Measurements from ENCODE around the gene SNX6.

Gene SNX6

DNA sequence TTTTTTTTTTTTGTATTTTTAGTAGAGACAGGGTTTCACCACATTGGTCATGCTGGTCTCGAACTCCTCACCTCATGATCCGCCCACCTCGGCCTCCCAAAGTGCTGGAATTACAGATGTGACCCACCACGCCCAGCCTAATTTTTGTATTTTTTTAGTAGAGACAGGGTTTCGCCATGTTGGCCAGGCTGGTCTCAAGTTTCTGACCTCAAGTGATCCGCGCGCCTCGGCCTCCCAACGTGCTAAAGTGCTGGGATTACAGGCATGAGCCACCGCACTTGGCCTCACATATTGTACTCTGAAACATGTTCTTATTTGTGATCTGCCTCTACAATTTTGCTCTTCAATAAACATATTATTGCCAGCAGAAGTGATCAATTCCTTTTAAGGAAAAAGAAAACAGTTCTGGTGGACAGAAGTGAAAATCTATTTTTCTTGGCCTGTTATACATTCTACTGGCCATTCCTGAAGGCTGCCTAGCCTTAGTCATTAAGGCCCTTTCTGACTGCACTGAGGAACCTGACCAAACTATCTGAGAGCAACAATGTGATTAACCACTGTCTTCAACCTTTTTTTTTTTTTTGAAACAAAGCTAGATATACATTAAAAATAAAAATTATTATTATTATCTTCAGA is 36.1 kb downstream of the SNX6 start:
- Histone ChIP-seq H3K4me1 (ENCODE audit: insufficient read depth, low read length) (no peaks in the 10 kb centered on the region), H3K27me3 (ENCODE audit: insufficient read depth, low read length, poor library complexity) (no peaks in the 10 kb centered on the region), H3K4me3 (ENCODE audit: low read depth in 1 of 2, low read length in 2 of 2) (no peak overlapping the region), H3K79me2 (ENCODE audit: insufficient read depth, low read length) (peaks cover 7% of the 10 kb centered on the region; the same call in 1 of the 2 replicates), H2AFZ (ENCODE audit: low read depth, low read length) (no peak overlapping the region), H3K4me2 (ENCODE audit: insufficient read depth, low read length) (no peak overlapping the region), H3K27ac (ENCODE audit: low read length) (no peak overlapping the region), H3K9ac (ENCODE audit: low read depth, low read length) (no peak overlapping the region), H3K36me3 (ENCODE audit: insufficient read depth, low read length) (peaks cover 87% of the 10 kb centered on the region), H4K20me1 (ENCODE audit: insufficient read depth, low read length) (no peaks in the 10 kb centered on the region), H3K9me3 (ENCODE audit: insufficient read depth, low read length, severe bottlenecking) (no peaks in the 10 kb centered on the region)
- ATAC-seq (ENCODE audit: insufficient read depth, low read depth) = no peak
- DNase-seq = no peak
- TF ChIP-seq EZH2 (IDR thresholded peaks at IDR 0.05; ENCODE audit: borderline replicate concordance, low read depth, low read length, severe bottlenecking) = no peak
- TF ChIP-seq, protein P1, sequence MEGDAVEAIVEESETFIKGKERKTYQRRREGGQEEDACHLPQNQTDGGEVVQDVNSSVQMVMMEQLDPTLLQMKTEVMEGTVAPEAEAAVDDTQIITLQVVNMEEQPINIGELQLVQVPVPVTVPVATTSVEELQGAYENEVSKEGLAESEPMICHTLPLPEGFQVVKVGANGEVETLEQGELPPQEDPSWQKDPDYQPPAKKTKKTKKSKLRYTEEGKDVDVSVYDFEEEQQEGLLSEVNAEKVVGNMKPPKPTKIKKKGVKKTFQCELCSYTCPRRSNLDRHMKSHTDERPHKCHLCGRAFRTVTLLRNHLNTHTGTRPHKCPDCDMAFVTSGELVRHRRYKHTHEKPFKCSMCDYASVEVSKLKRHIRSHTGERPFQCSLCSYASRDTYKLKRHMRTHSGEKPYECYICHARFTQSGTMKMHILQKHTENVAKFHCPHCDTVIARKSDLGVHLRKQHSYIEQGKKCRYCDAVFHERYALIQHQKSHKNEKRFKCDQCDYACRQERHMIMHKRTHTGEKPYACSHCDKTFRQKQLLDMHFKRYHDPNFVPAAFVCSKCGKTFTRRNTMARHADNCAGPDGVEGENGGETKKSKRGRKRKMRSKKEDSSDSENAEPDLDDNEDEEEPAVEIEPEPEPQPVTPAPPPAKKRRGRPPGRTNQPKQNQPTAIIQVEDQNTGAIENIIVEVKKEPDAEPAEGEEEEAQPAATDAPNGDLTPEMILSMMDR (IDR thresholded peaks at IDR 0.05; ENCODE audit: borderline replicate concordance, extremely low read depth, low read length, poor library complexity, severe bottlenecking) = no peak

DNA sequence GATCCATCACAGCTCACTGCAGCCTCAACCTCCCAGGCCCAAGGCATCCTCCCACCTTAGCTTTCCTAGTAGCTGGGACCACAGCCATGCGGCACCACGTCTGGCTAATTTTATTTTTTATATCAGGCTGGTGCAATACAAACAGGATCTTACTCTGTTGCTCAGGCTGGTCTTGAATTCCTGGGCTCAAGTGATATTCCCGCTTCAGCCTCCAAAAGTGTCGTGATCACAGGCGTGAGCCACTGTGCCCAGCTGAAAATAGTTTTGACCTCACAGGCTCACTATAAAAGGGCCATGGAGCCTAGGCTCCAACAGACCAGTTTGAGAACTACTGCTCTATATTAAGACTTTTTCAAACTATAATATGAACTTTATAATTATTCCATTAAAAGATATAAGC is 37.3 kb downstream of the SNX6 start:
- Histone ChIP-seq H3K9ac (ENCODE audit: low read depth, low read length) (no peak overlapping the region), H3K4me3 (ENCODE audit: low read depth in 1 of 2, low read length in 2 of 2) (no peak overlapping the region), H3K4me1 (ENCODE audit: insufficient read depth, low read length) (no peaks in the 10 kb centered on the region), H3K36me3 (ENCODE audit: insufficient read depth, low read length) (peaks cover 84% of the 10 kb centered on the region), H2AFZ (ENCODE audit: low read depth, low read length) (no peak overlapping the region), H4K20me1 (ENCODE audit: insufficient read depth, low read length) (no peaks in the 10 kb centered on the region), H3K27ac (ENCODE audit: low read length) (no peak overlapping the region), H3K27me3 (ENCODE audit: insufficient read depth, low read length, poor library complexity) (no peaks in the 10 kb centered on the region), H3K79me2 (ENCODE audit: insufficient read depth, low read length) (peaks cover 7% of the 10 kb centered on the region; the same call in 1 of the 2 replicates), H3K4me2 (ENCODE audit: insufficient read depth, low read length) (no peak overlapping the region), H3K9me3 (ENCODE audit: insufficient read depth, low read length, severe bottlenecking) (no peaks in the 10 kb centered on the region)
- DNase-seq (no peak), ATAC-seq (ENCODE audit: insufficient read depth, low read depth) (no peak)
- TF ChIP-seq, protein P1 (IDR thresholded peaks at IDR 0.05; ENCODE audit: borderline replicate concordance, extremely low read depth, low read length, poor library complexity, severe bottlenecking) = no peak
- no peak for TF ChIP-seq EZH2 (IDR thresholded peaks at IDR 0.05; ENCODE audit: borderline replicate concordance, low read depth, low read length, severe bottlenecking)

DNA sequence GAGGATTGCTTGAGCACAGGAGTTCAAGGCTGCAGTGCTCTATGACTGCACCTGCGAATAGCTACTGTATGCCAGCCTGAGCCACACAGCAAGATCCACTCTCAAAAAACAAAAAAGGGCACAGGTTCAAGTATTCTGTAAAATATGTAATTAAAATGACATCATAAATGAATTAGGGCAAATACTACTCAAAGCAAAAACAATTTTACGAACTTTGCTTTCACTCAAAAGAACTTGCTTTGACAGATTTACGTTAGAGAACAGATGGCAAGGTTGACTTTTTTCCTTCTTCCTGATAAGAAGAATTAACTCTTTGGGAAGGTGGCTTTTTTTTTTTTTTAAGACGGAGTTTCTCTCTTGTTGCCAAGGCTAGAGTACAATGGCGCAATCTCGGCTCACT is 46.4 kb downstream of the SNX6 start:
- Histone ChIP-seq H3K79me2 (ENCODE audit: insufficient read depth, low read length) (no peaks in the 10 kb centered on the region), H3K4me2 (ENCODE audit: insufficient read depth, low read length) (no peak overlapping the region), H3K27ac (ENCODE audit: low read length) (no peak overlapping the region), H3K9ac (ENCODE audit: low read depth, low read length) (no peak overlapping the region), H3K27me3 (ENCODE audit: insufficient read depth, low read length, poor library complexity) (no peaks in the 10 kb centered on the region), H2AFZ (ENCODE audit: low read depth, low read length) (no peak overlapping the region), H3K4me1 (ENCODE audit: insufficient read depth, low read length) (no peaks in the 10 kb centered on the region), H4K20me1 (ENCODE audit: insufficient read depth, low read length) (no peaks in the 10 kb centered on the region), H3K9me3 (ENCODE audit: insufficient read depth, low read length, severe bottlenecking) (no peaks in the 10 kb centered on the region), H3K36me3 (ENCODE audit: insufficient read depth, low read length) (peaks cover 65% of the 10 kb centered on the region), H3K4me3 (ENCODE audit: low read depth in 1 of 2, low read length in 2 of 2) (no peak overlapping the region)
- no peak for TF ChIP-seq EZH2 (IDR thresholded peaks at IDR 0.05; ENCODE audit: borderline replicate concordance, low read depth, low read length, severe bottlenecking)
- TF ChIP-seq, protein P1 (IDR thresholded peaks at IDR 0.05; ENCODE audit: borderline replicate concordance, extremely low read depth, low read length, poor library complexity, severe bottlenecking) = no peak
- no peak for DNase-seq
- ATAC-seq (ENCODE audit: insufficient read depth, low read depth) = no peak

Data from DND-41 (cell line).